AG04449 (cell line): ENCODE results near the gene KRT40.

Source experiments
- CTCF ChIA-PET: fragments of 350-600 bp; formaldehyde crosslinking; extraction: SDS; loops from one replicate; lab custom pipeline; 2021; ENCODE audit warnings: antibody characterized with exemption; lab: Yijun Ruan, JAX
- POLR2A ChIA-PET: fragments of 400-600, 350-600 bp; formaldehyde crosslinking; extraction: SDS; loops from one replicate; lab custom pipeline; 2020; ENCODE audit warnings: antibody characterized with exemption, inconsistent platforms; lab: Yijun Ruan, JAX
- DNase-seq: peaks from one replicate; pipeline ENCODE4 v3.0.0-alpha.2; 2010; ENCODE audit warnings: low read depth, low spot score
- H3K4me3 ChIP-seq: 2 replicates; pipeline ENCODE4 v1.5.1; 2011; ENCODE audit warnings: low read depth, mild to moderate bottlenecking, control low read depth, low read length
- TF ChIP-seq, protein P1 (sequence below): IDR thresholded peaks from one replicate; pipeline ENCODE4 v1.5.1; 2011; ENCODE audit warnings: mild to moderate bottlenecking, moderate library complexity, low read length, control low read depth, inconsistent platforms; ENCODE audit not compliant: insufficient read depth; ENCODE audit errors: missing control alignments

KRT40 gene

DNA sequence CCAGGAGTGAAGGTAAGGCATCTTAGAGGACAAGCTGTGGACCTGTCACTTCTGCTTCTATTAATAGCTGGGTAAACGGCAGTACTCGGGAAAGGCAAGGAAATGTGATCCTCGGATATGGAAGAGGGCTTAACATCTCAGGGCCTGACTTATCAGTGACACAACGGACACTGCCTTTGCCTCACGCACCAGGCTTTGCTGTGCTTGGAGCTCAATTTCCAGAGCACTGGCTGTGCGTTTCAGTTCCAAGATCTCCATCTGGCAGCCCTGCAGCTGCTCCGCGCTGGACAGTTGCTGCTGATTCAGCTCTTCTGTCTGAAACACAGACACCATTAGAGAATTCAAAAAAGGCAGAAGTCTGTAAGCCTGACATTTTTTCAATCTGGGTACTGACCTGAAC lies 3.5 kb downstream of the KRT40 start:
- no peak overlapping the region for H3K4me3 ChIP-seq
- DNase-seq, result no peak
- POLR2A ChIA-PET, result no interaction called here
- TF ChIP-seq, protein P1, sequence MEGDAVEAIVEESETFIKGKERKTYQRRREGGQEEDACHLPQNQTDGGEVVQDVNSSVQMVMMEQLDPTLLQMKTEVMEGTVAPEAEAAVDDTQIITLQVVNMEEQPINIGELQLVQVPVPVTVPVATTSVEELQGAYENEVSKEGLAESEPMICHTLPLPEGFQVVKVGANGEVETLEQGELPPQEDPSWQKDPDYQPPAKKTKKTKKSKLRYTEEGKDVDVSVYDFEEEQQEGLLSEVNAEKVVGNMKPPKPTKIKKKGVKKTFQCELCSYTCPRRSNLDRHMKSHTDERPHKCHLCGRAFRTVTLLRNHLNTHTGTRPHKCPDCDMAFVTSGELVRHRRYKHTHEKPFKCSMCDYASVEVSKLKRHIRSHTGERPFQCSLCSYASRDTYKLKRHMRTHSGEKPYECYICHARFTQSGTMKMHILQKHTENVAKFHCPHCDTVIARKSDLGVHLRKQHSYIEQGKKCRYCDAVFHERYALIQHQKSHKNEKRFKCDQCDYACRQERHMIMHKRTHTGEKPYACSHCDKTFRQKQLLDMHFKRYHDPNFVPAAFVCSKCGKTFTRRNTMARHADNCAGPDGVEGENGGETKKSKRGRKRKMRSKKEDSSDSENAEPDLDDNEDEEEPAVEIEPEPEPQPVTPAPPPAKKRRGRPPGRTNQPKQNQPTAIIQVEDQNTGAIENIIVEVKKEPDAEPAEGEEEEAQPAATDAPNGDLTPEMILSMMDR, result no peak
- CTCF ChIA-PET, result interaction anchor here (0.9 to 2.0 kb wide), 4 partner anchors 14 to 58 kb away, joined by 3 to 6 read pairs (median 4); partner anchors contain the start of gene KRT39

DNA sequence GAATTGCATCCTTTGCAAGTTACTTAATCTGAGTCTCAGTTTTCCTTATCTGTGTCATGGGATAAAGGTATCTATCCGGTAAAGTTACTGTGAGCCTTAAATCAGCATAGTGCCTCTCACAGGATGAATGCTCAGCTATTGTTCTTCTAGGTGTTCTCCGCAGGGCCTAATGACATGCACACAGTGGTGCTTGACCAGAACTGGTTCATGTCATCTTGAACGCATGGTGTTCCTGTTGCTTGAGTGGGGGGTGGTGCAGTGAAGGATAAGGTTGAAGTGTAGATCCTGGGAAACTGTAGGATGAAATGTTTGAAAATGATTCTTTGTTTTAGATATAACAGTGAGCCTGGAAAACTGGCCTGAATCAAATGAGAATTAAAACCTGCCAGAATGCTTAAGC lies 4.0 kb downstream of the KRT40 start:
- ChIA-PET POLR2A (interaction anchor here (0.6 kb wide), 1 partner anchor 106 kb away, joined by 3 read pairs; no protein-coding TSS in a partner anchor), CTCF (interaction anchor here (0.9 to 2.0 kb wide), 3 partner anchors 13 to 18 kb away, joined by 3 to 6 read pairs (median 5); partner anchors contain the start of gene KRT39)
- no peak for DNase-seq
- H3K4me3 ChIP-seq, result no peak overlapping the region
- TF ChIP-seq, protein P1, result no peak

DNA sequence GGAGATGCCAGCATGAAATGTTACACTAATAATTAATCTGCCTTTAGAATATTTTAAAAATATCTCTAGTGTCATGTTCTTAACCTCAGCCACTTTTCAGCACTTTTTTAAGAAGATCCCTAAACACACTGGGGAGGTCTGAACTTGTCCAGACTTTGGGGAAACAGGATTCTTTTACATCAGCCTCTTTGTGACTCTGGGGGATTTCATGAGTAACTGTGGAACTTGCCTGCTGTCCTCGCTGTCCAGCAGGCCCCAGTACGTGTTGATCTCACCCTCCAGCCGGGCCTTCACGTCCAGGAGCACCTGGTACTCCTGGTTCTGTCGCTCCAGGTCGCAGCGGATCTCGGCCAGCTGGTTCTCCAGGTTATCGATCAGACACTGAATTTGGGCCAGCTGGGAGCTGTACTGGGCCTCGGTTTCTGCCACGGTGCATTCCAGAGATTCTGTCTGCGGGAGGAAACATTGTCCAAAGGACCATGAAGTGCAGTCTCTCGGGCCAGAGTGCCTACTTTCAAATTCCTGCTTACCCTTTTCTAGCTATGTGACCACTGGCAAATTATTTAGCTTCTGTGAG lies 5.5 kb downstream of the KRT40 start:
- TF ChIP-seq, protein P1, result no peak
- CTCF ChIA-PET, result interaction anchor here (0.6 to 1.0 kb wide), 2 partner anchors 14 to 1868 kb away, joined by 3 read pairs; no protein-coding TSS in a partner anchor
- no peak overlapping the region for H3K4me3 ChIP-seq
- POLR2A ChIA-PET, result no interaction called here
- DNase-seq, result no peak

DNA sequence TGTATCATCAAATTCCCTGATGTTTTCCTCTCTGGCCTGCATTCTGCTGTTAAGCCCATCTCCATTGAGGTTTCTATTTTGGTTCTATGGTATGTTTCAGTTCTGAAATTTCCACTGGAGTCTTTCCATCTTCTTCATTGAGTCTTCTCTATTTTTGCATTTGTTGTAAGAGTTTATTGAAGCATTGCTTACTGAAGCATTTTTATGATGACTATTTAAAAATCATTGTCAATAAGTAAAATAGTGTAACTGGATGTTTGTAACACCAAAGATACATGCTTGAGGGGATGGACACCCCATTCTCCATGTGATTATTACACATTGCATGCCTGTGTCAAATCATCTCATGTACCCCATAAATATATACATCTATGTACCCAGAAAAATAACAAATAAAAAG lies 8.6 kb downstream of the KRT40 start:
- CTCF ChIA-PET, result no interaction called here
- POLR2A ChIA-PET, result no interaction called here
- TF ChIP-seq, protein P1, result no peak
- DNase-seq, result no peak
- H3K4me3 ChIP-seq, result no peak overlapping the region

DNA sequence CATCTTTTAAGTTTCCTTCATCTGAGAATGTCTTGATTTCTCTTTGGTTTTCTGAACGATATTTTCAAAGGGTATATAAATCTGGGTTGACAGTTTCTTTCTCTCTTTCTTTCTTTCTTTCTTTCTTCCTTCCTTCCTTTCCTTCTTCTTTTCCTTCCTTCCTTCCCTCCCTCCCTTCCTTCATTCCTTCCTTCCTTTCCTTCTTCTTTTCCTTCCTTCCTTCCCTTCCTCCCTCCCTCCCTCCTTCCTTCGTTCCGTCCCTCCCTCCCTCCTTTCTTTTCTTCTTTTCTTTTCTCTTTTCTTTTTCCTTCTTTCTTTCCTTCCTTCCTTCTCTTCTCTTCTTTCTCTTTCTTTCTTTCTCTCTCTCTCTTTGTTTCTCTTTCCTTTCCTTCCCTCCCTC lies 9.8 kb downstream of the KRT40 start:
- POLR2A ChIA-PET, result no interaction called here
- CTCF ChIA-PET, result no interaction called here
- no peak for DNase-seq
- TF ChIP-seq, protein P1, result no peak
- no peak overlapping the region for H3K4me3 ChIP-seq

DNA sequence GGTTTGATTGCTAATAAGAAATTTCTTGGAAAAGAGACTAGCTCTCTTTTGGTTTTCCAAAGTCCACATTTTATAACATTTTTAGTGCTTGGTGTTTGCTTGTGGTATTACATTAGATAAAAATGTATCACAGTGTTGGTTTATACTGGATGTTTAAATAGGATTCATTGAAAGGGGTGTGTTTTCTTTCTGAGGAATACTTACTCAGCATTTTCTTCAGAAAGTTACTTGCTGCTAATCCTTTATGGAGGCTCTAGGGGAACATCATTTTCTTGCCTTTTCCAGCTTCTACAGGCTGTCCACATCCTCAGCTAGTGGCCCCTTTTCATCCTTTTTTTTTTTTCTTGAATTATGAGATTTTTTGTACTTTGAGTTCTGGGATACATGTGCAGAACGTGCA lies 16.5 kb downstream of the KRT40 start:
- TF ChIP-seq, protein P1, result no peak
- no peak for DNase-seq
- H3K4me3 ChIP-seq, result no peak overlapping the region
- ChIA-PET POLR2A (no interaction called here), CTCF (interaction anchor here (1.0 to 2.3 kb wide), 3 partner anchors 11 to 15 kb away, joined by 3 to 7 read pairs (median 6); no protein-coding TSS in a partner anchor)
